A673 (cell line): Measurements from ENCODE around the gene SRRM3. TPM values are rescaled to one million over a fixed set of nuclear protein-coding genes. Genes with fewer than 3 reads are reported as not detected.

Experiments
- BruUV-seq: library from RNA; stranded (reverse); fragments of 400-500 nt; replicated peaks from 2 replicates; lab custom pipeline; 2021; lab: Mats Ljungman, UMichigan
- CTCF ChIA-PET: fragments of 300-600 bp; sonication (Branson Sonifier 250); formaldehyde crosslinking; loops from one replicate; lab custom pipeline; 2022; ENCODE audit warnings: antibody characterized with exemption; lab: Charles Lee
- POLR2A ChIA-PET: fragments of 300-600 bp; sonication (Branson Sonifier 250); formaldehyde crosslinking; loops from one replicate; lab custom pipeline; 2022; ENCODE audit warnings: antibody characterized with exemption; ENCODE audit not compliant: low non-redundant PET; lab: Charles Lee
- DNase-seq: peaks from one replicate; pipeline ENCODE4 v3.0.0-alpha.2; 2015; ENCODE audit warnings: low spot score
- H3K27ac ChIP-seq: fragments of 200-600 bp; sonication (generic); 2 replicates; pipeline ENCODE4 v1.5.1; 2016; ENCODE audit warnings: mixed run types, low read depth, mild to moderate bottlenecking, mixed read lengths, antibody characterized with exemption, low read length; ENCODE audit not compliant: poor library complexity, severe bottlenecking
- H3K27me3 ChIP-seq: fragments of 200-600 bp; sonication (generic); replicated peaks from 2 replicates; pipeline ENCODE4 v1.6.1; 2017; ENCODE audit warnings: mixed run types, low read depth, mild to moderate bottlenecking, mixed read lengths, antibody characterized with exemption, low read length; ENCODE audit not compliant: insufficient read depth, poor library complexity
- H3K36me3 ChIP-seq: fragments of 200-600 bp; sonication (generic); 2 replicates; pipeline ENCODE4 v1.6.1; 2016; ENCODE audit warnings: mixed run types, mild to moderate bottlenecking, mixed read lengths, antibody characterized with exemption, low read length; ENCODE audit not compliant: insufficient read depth, poor library complexity, severe bottlenecking
- H3K4me1 ChIP-seq: fragments of 200-600 bp; sonication (generic); 2 replicates; pipeline ENCODE4 v1.6.1; 2017; ENCODE audit warnings: mixed run types, mild to moderate bottlenecking, mixed read lengths, antibody characterized with exemption, low read length; ENCODE audit not compliant: insufficient read depth, poor library complexity, severe bottlenecking
- H3K4me3 ChIP-seq: fragments of 200-600 bp; sonication (generic); 2 replicates; pipeline ENCODE4 v1.5.1; 2016; ENCODE audit warnings: low read depth, mixed run types, mild to moderate bottlenecking, mixed read lengths, low read length; ENCODE audit not compliant: poor library complexity, severe bottlenecking
- H3K9me3 ChIP-seq: fragments of 200-600 bp; sonication (generic); 2 replicates; pipeline ENCODE4 v1.6.1; 2016; ENCODE audit warnings: mixed run types, low read depth, mild to moderate bottlenecking, mixed read lengths, antibody characterized with exemption, low read length; ENCODE audit not compliant: poor library complexity, severe bottlenecking
- CTCF ChIP-seq: fragments of 300-800, 200-600 bp; sonication (generic); conservative IDR thresholded peaks from 2 replicates; pipeline ENCODE4 v1.5.1; 2017; ENCODE audit warnings: low read depth, mild to moderate bottlenecking, antibody characterized with exemption, low read length, moderate library complexity, mixed read lengths
- EZH2 ChIP-seq: fragments of 200-600 bp; sonication (generic); IDR thresholded peaks from 2 replicates; pipeline ENCODE4 v1.6.1; 2017; ENCODE audit warnings: borderline replicate concordance, low read depth, mild to moderate bottlenecking, mixed read lengths, antibody characterized with exemption, low read length; ENCODE audit not compliant: poor library complexity, severe bottlenecking
- intact Hi-C: fragments of 100-400 bp; cut with micrococcal nuclease; formaldehyde crosslinking; loops from one replicate; pipeline ENCODE4 v1.10.0; 2022; ENCODE audit not compliant: unreplicated experiment
- total RNA-seq: library from RNA; stranded (reverse); gene quantifications from 2 replicates; pipeline ENCODE4 v1.2.3, GENCODE V29; 2021

The SRRM3 gene
- total RNA-seq, 1 experiment from 2014 or later: 1.8 TPM

DNA sequence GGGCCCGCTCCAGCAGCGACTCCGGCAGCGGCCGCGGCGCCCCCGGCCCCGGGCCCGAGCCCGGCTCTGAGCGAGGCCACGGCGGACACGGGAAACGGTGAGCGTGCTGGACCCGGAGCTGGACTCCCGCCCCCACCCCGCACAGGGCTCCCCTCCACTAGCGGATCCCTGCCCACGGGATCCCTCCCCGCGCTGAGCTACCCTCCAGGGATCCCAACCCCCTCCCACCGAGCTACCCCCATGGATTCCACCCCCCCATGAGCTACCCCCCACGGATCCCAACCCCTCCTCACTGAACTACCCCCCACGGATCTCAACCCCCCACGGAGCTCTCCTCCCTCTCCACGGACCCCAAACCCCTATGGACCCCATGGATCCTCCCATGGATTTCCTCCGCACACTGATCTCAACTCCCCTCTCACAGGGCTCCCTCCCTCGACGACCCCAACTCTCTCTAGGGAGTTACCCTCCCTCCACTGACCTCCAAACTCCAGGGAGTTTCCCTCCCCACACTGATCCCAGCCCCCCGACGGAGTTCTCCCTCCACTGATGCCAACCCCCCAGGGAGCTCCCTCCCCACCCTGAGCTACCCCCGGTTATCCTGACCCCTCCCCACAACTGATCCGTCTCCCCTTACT is 80.1 kb downstream of the SRRM3 start:
- no peak for TF ChIP-seq CTCF
- no peak for TF ChIP-seq EZH2
- BruUV-seq: no TSS peak
- H3K9me3 ChIP-seq: no peaks in the 10 kb centered on the region
- CTCF ChIA-PET: interaction anchor here (0.6 to 1.7 kb wide), 2 partner anchors 10 to 103 kb away, joined by 5 to 12 read pairs; no protein-coding TSS in a partner anchor
- no peak for DNase-seq
- intact Hi-C loops: no loop called here
- POLR2A ChIA-PET: no interaction called here
- peaks cover 19% of the 10 kb centered on the region for H3K27me3 ChIP-seq
- no peaks in the 10 kb centered on the region for H3K36me3 ChIP-seq
- H3K4me3 ChIP-seq: peak overlapping the region; percentile 57
- H3K27ac ChIP-seq: no peak overlapping the region
- no peaks in the 10 kb centered on the region for H3K4me1 ChIP-seq

DNA sequence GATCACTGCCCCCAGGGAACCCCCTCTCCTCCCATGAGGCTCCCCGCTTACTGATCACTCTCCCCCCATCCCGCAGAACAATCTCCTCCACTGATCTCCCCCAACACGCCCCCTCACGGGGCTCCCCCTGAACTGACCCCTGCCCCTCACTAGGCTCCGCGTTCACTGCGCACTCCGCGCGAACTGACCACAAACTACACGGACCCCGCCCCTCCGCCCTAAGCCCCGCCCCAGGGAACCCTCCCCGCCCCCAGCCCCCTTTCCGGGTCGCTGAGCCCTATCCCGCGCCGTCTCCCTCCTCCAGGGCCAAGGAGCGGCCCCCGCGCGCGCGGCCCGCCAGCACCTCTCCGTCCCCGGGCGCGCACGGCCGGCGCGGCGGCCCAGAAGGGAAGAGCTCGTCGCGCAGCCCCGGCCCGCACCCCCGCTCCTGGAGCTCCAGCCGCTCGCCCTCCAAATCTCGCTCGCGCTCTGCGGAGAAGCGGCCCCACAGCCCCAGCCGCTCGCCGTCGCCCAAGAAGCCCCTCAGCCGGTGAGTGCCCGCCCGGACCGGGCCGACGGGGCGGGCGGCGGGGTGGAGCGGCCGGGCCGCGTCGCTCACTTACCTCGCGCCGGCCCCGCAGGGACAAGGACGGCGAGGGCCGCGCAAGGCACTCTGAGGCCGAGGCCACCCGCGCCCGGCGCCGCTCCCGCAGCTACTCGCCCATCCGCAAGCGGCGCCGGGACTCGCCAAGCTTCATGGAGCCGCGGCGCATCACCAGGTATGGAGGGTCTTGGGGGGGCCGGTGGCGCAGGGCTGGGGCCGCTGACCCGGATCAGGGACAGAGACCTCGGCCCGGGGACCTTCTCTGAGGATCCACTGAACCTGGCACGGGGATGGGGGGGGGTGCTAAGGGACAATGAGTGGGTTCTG is 80.9 kb downstream of the SRRM3 start:
- intact Hi-C loops: no loop called here
- Histone ChIP-seq H3K4me3 (peak overlapping the region; percentile 57), H3K4me1 (no peaks in the 10 kb centered on the region), H3K9me3 (no peaks in the 10 kb centered on the region), H3K36me3 (no peaks in the 10 kb centered on the region), H3K27ac (no peak overlapping the region), H3K27me3 (peaks cover 19% of the 10 kb centered on the region)
- BruUV-seq: no TSS peak
- ChIA-PET CTCF (interaction anchor here (0.6 to 1.7 kb wide), 2 partner anchors 9 to 104 kb away, joined by 5 to 12 read pairs; no protein-coding TSS in a partner anchor), POLR2A (no interaction called here)
- no peak for DNase-seq
- TF ChIP-seq EZH2: no peak
- no peak for TF ChIP-seq CTCF

- Histone ChIP-seq H3K9me3 (no peaks in the 10 kb centered on the region), H3K4me3 (peak overlapping the region; percentile 57)
Measured at GRCh38 chr7:76283254-76284159, 81.8 kb downstream of the SRRM3 start.

More at GRCh38 chr7:76283254-76284159, 81.8 kb downstream of the SRRM3 start:
- Histone ChIP-seq H3K36me3 (no peaks in the 10 kb centered on the region), H3K4me1 (no peaks in the 10 kb centered on the region), H3K27me3 (peaks cover 19% of the 10 kb centered on the region), H3K27ac (no peak overlapping the region)
- no peak for DNase-seq
- CTCF ChIA-PET: interaction anchor here (1.7 kb wide), 1 partner anchor 8 kb away, joined by 12 read pairs; no protein-coding TSS in a partner anchor
- BruUV-seq: no TSS peak
- POLR2A ChIA-PET: interaction anchor here (0.6 kb wide), 1 partner anchor 67 kb away, joined by 3 read pairs; no protein-coding TSS in a partner anchor
- TF ChIP-seq EZH2: no peak
- intact Hi-C loops: no loop called here
